ENCODE results near the gene TTC17. TPM values are rescaled to one million over a fixed set of nuclear protein-coding genes. Genes with fewer than 3 reads are reported as not detected.
A peak's percentile ranks its signal among the peaks of the same experiment; 100 is the strongest.

TTC17 gene
- total RNA-seq, 2 experiments from 2014 or later: 57.1 to 64.3 TPM

DNA sequence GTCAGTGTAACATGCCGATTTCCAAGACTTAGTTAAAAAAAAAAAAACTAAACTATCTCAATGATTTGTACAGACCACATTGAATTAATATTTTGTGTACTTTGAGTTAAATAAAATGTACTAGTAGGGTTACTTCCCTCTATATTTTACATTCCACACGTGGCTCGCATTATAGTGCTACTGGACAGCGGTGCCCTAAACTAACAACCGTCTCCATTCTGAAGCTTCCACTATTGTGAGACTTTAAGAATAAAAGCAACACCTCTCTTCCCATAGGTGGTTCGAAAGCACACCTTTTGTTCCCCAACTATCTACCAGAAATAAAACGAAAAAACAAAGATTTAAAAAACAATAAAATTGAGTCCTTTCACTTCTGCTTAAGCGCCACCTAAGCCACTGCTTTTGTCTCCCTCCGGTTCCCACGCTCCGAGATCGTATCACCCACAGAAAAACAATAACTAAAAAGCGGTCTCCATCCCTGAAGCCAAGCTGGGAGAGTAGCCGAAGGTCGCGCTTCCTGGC is 380 bp upstream of the TTC17 start:
- intact Hi-C loops (cut with micrococcal nuclease): loop anchor here (1.0 to 5.0 kb wide), 7 partner anchors 38 to 709 kb away; partner anchors contain the start of genes ACCS, ALKBH3, API5 and HSD17B12
- Mint-ChIP-seq H3K27me3 (ENCODE audit: low read depth) (no peaks in the 10 kb centered on the region), H3K27ac (peak overlapping the region; percentile 94), H3K36me3 (ENCODE audit: low read depth) (peaks cover 2% of the 10 kb centered on the region), H3K4me1 (ENCODE audit: low read depth) (peaks cover 32% of the 10 kb centered on the region), H3K9me3 (no peaks in the 10 kb centered on the region), H3K4me3 (peak overlapping the region; percentile 95)
- DNase-seq: no peak
- CTCF ChIA-PET: interaction anchor here (1.1 to 2.4 kb wide), 2 partner anchors 9 to 46 kb away, joined by 3 to 20 read pairs; partner anchors contain the start of gene API5

DNA sequence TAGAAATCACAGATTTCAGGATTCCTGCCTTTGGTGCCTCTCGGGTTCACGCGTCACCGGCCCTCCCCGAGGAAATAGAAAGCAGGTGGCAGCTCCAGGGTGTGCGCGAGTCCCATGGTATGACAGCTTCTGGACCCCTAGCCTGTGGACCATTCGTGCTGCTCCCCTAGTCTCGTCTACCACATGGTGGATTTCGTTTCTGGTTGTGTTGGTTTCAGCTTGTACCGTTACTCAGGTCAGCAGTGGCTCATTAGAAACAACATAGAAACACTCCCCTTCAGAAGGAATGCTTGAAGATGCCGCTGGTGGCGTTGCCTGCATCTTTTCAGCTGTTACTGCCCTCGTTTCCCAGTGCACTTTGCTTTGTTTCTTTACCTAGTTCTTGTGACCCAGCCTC is 700 bp downstream of the TTC17 start:
- Mint-ChIP-seq H3K4me3 (peak overlapping the region; percentile 95), H3K27ac (peak overlapping the region; percentile 94), H3K9me3 (no peaks in the 10 kb centered on the region), H3K4me1 (ENCODE audit: low read depth) (peaks cover 39% of the 10 kb centered on the region), H3K27me3 (ENCODE audit: low read depth) (no peaks in the 10 kb centered on the region), H3K36me3 (ENCODE audit: low read depth) (peaks cover 5% of the 10 kb centered on the region)
- CTCF ChIA-PET: interaction anchor here (1.1 to 2.4 kb wide), 2 partner anchors 8 to 47 kb away, joined by 3 to 20 read pairs; partner anchors contain the start of gene API5
- intact Hi-C loops (cut with micrococcal nuclease): loop anchor here (2.0 to 5.0 kb wide), 5 partner anchors 37 to 708 kb away; partner anchors contain the start of genes ACCS, ALKBH3 and HSD17B12
- DNase-seq: peak; percentile 48

DNA sequence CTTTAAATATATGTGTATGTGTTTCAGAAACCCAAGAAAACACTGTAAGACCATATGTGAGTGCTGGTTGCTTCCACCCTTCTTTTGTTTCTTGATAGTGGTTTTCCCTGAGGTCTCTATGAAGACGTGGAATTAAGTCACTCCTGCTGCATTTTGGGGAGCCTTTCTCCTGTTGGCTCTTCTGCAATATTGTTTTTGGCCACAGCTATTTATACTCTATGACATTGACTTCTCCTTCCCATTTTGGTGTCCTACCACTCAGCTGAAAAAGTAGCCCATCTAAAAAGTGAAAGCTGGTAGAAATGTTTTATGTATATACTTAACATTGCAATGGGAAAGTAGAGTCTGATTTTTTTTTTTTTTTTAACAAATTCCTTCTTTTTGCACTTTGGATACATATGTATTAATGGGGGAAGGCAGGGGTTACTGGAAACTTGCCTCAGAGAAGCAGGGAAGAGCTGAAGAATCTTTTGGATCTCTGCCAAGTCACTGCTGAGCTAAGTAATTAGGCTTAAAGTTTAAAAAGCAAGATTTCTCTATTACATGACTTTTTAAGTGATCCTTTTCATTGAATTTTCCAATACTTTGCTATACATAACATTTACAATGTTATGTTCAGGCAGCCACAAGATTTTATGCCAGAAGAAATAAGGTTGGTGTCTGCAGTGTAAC is 1.8 kb downstream of the TTC17 start:
- DNase-seq: no peak
- intact Hi-C loops (cut with micrococcal nuclease): no loop called here
- CTCF ChIA-PET: interaction anchor here (0.6 to 2.0 kb wide), 5 partner anchors 12 to 315 kb away, joined by 3 to 4 read pairs (median 3); partner anchors contain the start of gene API5

DNA sequence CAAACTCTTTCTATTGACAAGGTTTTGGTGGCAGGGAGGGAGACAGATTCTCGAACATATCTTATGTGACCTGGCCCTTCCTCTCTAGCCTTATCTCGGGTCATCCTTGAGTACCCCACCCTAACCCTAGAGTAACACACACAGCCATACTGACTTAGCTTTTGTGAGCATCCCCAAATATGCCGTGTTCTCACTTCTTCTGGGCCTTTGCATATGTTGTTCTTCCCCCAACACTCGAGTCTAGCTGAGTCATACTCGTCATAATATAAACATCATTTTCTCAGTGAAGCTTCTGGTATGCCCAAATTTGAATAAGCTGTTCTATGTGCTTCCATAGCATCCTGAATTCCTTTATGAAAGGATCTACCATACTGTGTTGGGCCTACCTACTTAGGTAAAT is 8.0 kb downstream of the TTC17 start:
- Mint-ChIP-seq H3K27ac (no peak overlapping the region), H3K27me3 (ENCODE audit: low read depth) (no peaks in the 10 kb centered on the region), H3K4me3 (no peak overlapping the region), H3K9me3 (no peaks in the 10 kb centered on the region), H3K4me1 (ENCODE audit: low read depth) (peaks cover 60% of the 10 kb centered on the region), H3K36me3 (ENCODE audit: low read depth) (peaks cover 30% of the 10 kb centered on the region)
- CTCF ChIA-PET: no interaction called here
- intact Hi-C loops (cut with micrococcal nuclease): no loop called here
- no peak for DNase-seq

More for the DNA sequence above, 1.8 kb downstream of the TTC17 start:
- Mint-ChIP-seq H3K36me3 (ENCODE audit: low read depth) (peaks cover 8% of the 10 kb centered on the region), H3K4me1 (ENCODE audit: low read depth) (peaks cover 40% of the 10 kb centered on the region), H3K27ac (no peak overlapping the region), H3K27me3 (ENCODE audit: low read depth) (no peaks in the 10 kb centered on the region), H3K4me3 (peak overlapping the region; percentile 95), H3K9me3 (no peaks in the 10 kb centered on the region)

DNA sequence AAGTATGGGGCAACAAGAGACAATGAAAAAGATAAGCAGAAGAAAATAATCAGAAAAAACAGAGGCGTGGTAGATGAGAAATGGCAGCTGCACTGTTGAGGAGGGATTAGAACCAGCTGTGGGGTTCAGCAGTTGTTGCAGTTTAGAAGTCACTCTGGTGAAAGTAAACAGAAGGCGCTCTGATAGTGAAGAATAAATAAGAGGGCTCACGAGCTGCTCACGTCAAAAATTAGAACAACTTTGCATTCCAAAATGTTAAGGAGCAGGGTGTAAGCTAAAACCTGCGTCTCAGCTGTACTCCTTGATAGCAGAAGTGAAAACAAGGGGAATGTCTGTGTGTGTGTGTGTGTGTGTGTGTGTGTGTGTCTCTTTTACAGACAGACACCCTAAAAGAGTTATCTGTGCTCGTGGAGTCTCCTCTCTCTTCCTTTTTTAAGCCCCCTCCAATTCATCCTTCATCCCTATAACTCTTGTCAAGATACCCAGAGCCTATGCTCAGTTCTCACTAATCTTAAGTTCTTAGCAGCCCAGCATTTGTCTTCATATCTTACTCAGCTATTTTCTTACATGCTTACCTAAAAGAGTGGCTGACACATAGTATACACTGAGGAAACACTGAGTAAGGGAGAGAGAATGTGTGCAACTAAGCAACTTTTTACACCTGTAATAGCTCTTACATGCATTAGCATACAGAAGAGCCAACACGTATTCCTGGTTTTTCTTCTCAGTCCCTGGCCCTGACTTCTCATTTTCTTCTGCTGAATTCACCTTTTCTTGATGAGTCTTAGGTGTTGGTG is 8.9 kb downstream of the TTC17 start:
- H3K9me3 Mint-ChIP-seq: no peaks in the 10 kb centered on the region
- H3K4me1 Mint-ChIP-seq (ENCODE audit: low read depth): peaks cover 54% of the 10 kb centered on the region
- H3K27me3 Mint-ChIP-seq (ENCODE audit: low read depth): no peaks in the 10 kb centered on the region
- intact Hi-C loops (cut with micrococcal nuclease): no loop called here
- H3K4me3 Mint-ChIP-seq: no peak overlapping the region
- DNase-seq: no peak
- CTCF ChIA-PET: interaction anchor here (0.9 kb wide), 1 partner anchor 9 kb away, joined by 3 read pairs; the partner anchor contains the start of gene TTC17
- no peak overlapping the region for H3K27ac Mint-ChIP-seq
- H3K36me3 Mint-ChIP-seq (ENCODE audit: low read depth): peaks cover 28% of the 10 kb centered on the region

DNA sequence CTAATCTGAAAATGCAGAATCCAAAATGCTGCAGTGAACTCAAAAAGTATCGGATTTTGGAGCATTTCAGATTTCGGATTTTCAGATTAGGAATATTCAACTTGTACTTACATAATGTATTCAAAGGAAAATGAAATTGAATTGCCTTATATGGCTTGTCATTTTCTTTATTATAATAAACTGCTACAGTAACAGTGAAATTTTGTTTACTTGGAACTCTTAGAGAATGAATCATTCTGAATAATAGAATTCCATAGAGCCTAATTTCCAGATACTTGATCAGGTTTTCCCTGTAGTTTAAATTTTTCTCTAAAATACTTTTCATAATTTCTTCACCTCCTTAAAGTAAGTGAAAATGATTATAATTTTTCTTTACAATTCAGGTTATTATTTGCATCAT is 17.3 kb downstream of the TTC17 start:
- H3K36me3 Mint-ChIP-seq (ENCODE audit: low read depth): peaks cover 11% of the 10 kb centered on the region
- no peaks in the 10 kb centered on the region for H3K27me3 Mint-ChIP-seq (ENCODE audit: low read depth)
- no peak overlapping the region for H3K27ac Mint-ChIP-seq
- no peak overlapping the region for H3K4me3 Mint-ChIP-seq
- H3K4me1 Mint-ChIP-seq (ENCODE audit: low read depth): peaks cover 17% of the 10 kb centered on the region
- CTCF ChIA-PET: no interaction called here
- intact Hi-C loops (cut with micrococcal nuclease): no loop called here
- no peak for DNase-seq
- no peaks in the 10 kb centered on the region for H3K9me3 Mint-ChIP-seq

DNA sequence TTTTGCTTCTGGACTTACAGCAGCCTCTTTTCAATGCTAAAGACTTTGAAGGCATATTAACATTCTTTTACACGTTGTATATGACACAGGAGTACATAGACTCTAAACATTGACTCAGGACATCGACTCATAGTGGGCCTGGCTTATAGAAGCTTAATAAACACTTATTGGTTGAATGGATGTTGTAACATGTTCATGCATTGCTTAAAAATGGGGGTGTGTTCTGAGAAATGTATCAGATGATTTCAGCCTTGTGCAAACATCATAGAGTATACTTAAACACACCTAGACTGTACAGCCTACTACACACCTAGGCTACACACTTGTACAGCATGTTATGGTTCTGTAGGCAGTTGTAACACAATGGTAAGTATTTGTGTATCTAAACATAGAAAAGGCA is 17.9 kb downstream of the TTC17 start:
- no peak overlapping the region for H3K4me3 Mint-ChIP-seq
- no peaks in the 10 kb centered on the region for H3K27me3 Mint-ChIP-seq (ENCODE audit: low read depth)
- peaks cover 15% of the 10 kb centered on the region for H3K4me1 Mint-ChIP-seq (ENCODE audit: low read depth)
- no peak for DNase-seq
- intact Hi-C loops (cut with micrococcal nuclease): no loop called here
- H3K36me3 Mint-ChIP-seq (ENCODE audit: low read depth): peaks cover 11% of the 10 kb centered on the region
- H3K27ac Mint-ChIP-seq: no peak overlapping the region
- no peaks in the 10 kb centered on the region for H3K9me3 Mint-ChIP-seq
- CTCF ChIA-PET: interaction anchor here (0.6 kb wide), 1 partner anchor 16 kb away, joined by 3 read pairs; no protein-coding TSS in a partner anchor

DNA sequence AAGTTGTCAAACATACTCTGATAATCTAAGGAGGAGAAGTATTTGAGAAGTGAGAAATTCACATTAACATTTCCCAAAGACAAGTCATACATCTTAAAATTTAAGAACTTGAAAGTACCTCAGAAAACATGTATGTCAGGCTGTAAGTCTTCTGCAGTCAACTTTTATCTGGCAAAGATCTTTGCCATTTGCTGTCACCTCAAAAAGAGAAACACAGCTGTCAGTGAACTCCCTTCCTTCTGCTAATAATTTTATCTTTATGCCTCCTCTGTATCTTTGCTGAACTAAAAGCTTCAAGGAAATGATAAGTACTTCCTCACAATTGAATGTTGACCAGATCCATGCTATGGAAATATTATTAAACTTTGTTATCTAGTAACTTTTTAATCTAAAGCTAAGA is 18.7 kb downstream of the TTC17 start:
- CTCF ChIA-PET: no interaction called here
- peaks cover 14% of the 10 kb centered on the region for H3K36me3 Mint-ChIP-seq (ENCODE audit: low read depth)
- H3K4me3 Mint-ChIP-seq: no peak overlapping the region
- no peak for DNase-seq
- H3K4me1 Mint-ChIP-seq (ENCODE audit: low read depth): peaks cover 15% of the 10 kb centered on the region
- no peaks in the 10 kb centered on the region for H3K9me3 Mint-ChIP-seq
- intact Hi-C loops (cut with micrococcal nuclease): no loop called here
- H3K27me3 Mint-ChIP-seq (ENCODE audit: low read depth): no peaks in the 10 kb centered on the region
- no peak overlapping the region for H3K27ac Mint-ChIP-seq

DNA sequence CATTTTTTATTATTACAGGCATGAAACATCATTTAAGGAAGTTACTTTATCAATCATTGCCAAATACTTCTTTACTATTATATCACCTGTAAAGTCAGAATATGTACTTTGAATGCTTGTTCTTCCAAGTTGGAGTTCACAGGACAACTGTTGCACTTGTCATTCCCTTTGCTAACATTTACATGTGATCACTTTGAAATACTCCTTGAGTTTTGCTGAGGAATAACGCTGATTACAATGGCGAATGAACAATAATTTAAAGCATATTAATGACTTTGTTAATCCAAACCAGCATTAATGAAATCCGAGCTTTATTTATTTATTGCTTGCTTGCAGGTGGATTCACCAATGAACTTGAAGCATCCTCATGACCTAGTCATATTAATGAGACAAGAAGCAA is 20.2 kb downstream of the TTC17 start:
- no peaks in the 10 kb centered on the region for H3K9me3 Mint-ChIP-seq
- no peak overlapping the region for H3K4me3 Mint-ChIP-seq
- H3K27me3 Mint-ChIP-seq (ENCODE audit: low read depth): no peaks in the 10 kb centered on the region
- peaks cover 15% of the 10 kb centered on the region for H3K4me1 Mint-ChIP-seq (ENCODE audit: low read depth)
- intact Hi-C loops (cut with micrococcal nuclease): no loop called here
- CTCF ChIA-PET: no interaction called here
- H3K27ac Mint-ChIP-seq: no peak overlapping the region
- no peak for DNase-seq
- peaks cover 14% of the 10 kb centered on the region for H3K36me3 Mint-ChIP-seq (ENCODE audit: low read depth)

DNA sequence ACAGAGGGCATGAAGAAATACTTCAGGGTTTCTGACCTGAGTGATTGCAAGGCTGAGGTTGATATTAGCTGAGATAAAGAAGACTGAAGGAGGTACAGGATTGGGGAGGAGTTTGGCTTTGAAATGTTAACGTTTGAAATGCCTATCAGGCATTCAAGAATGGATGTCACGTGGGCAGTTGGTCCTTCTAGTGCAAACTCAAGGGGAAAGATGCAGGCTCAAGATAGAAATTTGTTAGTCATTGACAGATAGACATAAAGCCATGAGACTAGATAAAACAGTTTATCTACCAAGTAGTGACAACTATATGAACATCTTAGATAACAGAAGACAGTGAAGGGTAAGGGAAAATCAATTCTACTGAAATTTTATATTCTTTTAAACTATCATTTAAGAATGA is 23.1 kb downstream of the TTC17 start:
- no peak overlapping the region for H3K27ac Mint-ChIP-seq

DNA sequence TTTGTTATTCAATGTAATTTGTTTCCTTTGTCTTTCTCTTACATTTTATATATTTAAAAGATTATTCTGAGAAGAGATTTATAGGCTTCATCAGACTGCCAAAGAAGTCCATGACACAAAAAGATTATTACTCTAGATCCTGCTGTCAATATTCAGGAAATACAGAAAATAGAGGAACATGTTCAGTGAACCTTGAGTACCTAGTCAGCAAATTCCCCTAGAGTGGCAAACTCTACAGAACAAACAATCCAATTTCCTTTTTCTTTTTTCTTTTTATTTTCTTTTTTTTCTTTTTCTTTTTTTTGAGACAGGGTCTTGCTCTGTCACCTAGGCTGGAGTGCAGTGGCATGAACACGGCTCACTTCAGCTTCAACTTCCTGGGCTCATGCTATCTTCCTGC is 23.9 kb downstream of the TTC17 start:
- peaks cover 4% of the 10 kb centered on the region for H3K4me1 Mint-ChIP-seq (ENCODE audit: low read depth)
- no peak for DNase-seq
- intact Hi-C loops (cut with micrococcal nuclease): no loop called here
- H3K27me3 Mint-ChIP-seq (ENCODE audit: low read depth): no peaks in the 10 kb centered on the region
- no peak overlapping the region for H3K4me3 Mint-ChIP-seq
- no peaks in the 10 kb centered on the region for H3K9me3 Mint-ChIP-seq
- H3K36me3 Mint-ChIP-seq (ENCODE audit: low read depth): peaks cover 8% of the 10 kb centered on the region
- H3K27ac Mint-ChIP-seq: no peak overlapping the region
- CTCF ChIA-PET: no interaction called here

More for the DNA sequence above, 23.1 kb downstream of the TTC17 start:
- DNase-seq: no peak
- H3K9me3 Mint-ChIP-seq: no peaks in the 10 kb centered on the region
- H3K36me3 Mint-ChIP-seq (ENCODE audit: low read depth): peaks cover 8% of the 10 kb centered on the region
- no peak overlapping the region for H3K4me3 Mint-ChIP-seq
- CTCF ChIA-PET: interaction anchor here (1.5 kb wide), 1 partner anchor 70 kb away, joined by 3 read pairs; the partner anchor contains the start of gene API5
- no peaks in the 10 kb centered on the region for H3K27me3 Mint-ChIP-seq (ENCODE audit: low read depth)
- peaks cover 4% of the 10 kb centered on the region for H3K4me1 Mint-ChIP-seq (ENCODE audit: low read depth)
- intact Hi-C loops (cut with micrococcal nuclease): no loop called here

DNA sequence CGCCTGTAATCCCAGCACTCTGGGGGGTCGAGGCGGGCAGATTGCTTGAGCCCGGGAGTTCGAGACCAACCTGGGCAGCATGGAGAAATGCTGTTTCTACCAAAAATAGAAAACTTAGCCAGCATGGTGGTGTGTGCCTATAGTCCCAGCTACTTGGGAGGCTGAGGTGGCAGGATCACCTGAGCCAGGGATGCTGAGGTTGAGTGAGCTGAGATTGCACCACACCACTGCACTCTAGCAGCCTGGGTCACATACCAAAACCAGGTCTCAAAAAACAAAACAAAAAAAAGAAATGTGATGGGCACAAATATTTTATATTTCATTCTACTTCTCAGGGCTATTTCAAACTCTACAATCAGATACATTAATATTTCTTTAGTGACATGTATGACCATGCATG is 25.7 kb downstream of the TTC17 start:
- H3K27ac Mint-ChIP-seq: no peak overlapping the region
- CTCF ChIA-PET: no interaction called here
- intact Hi-C loops (cut with micrococcal nuclease): no loop called here
- no peak for DNase-seq
- H3K36me3 Mint-ChIP-seq (ENCODE audit: low read depth): peaks cover 12% of the 10 kb centered on the region
- H3K4me3 Mint-ChIP-seq: no peak overlapping the region
- peaks cover 1% of the 10 kb centered on the region for H3K4me1 Mint-ChIP-seq (ENCODE audit: low read depth)
- no peaks in the 10 kb centered on the region for H3K27me3 Mint-ChIP-seq (ENCODE audit: low read depth)
- H3K9me3 Mint-ChIP-seq: no peaks in the 10 kb centered on the region

Measured in activated naive CD4-positive, alpha-beta T cell treated with anti-CD3 and anti-CD28 coated beads for 36 hours (primary cell).